ENCODE data around the gene IFT80.

DNA sequence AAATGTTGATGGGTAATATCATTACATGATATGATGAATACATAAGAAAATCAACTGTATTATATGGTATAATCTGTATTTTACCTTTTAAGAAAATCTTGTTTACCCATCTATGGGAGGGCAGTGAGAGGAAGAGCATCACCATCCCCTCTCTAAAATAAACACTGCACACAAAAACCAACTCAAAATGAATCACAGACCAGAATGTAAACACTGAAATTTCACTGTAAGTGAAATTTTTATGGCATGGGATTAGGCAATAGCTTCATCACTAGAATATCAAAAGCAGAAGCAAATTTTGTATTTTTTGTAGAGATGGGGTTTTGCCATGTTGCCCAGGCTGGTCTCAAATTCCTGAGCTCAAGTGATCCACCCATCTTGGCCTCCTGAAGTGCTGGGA, 26.2 kb downstream of the IFT80 start:
- TF ChIP-seq, protein P1, sequence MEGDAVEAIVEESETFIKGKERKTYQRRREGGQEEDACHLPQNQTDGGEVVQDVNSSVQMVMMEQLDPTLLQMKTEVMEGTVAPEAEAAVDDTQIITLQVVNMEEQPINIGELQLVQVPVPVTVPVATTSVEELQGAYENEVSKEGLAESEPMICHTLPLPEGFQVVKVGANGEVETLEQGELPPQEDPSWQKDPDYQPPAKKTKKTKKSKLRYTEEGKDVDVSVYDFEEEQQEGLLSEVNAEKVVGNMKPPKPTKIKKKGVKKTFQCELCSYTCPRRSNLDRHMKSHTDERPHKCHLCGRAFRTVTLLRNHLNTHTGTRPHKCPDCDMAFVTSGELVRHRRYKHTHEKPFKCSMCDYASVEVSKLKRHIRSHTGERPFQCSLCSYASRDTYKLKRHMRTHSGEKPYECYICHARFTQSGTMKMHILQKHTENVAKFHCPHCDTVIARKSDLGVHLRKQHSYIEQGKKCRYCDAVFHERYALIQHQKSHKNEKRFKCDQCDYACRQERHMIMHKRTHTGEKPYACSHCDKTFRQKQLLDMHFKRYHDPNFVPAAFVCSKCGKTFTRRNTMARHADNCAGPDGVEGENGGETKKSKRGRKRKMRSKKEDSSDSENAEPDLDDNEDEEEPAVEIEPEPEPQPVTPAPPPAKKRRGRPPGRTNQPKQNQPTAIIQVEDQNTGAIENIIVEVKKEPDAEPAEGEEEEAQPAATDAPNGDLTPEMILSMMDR (conservative IDR thresholded peaks at IDR 0.05): no peak
- TF ChIP-seq EZH2 (IDR thresholded peaks at IDR 0.05; ENCODE audit: low read depth): no peak

Measured in PC-9 (cell line).